WTC11 (cell line): ENCODE results near the gene TMEM221. TPM values are rescaled to one million over a fixed set of nuclear protein-coding genes. Genes with fewer than 3 reads are reported as not detected.

Experiments
- ATAC-seq: fragments of 200-7000 bp; cut with Tn5 transposase; 2 replicates; pipeline ENCODE4 v1.10.0; 2021; ENCODE audit warnings: mild to moderate bottlenecking, moderate library complexity
- CTCF ChIA-PET: fragments of 300-600 bp; sonication (Branson Sonifier 250); formaldehyde crosslinking; loops from one replicate; lab custom pipeline; 2021; ENCODE audit warnings: antibody characterized with exemption; lab: Charles Lee
- POLR2A ChIA-PET: fragments of 350-600 bp; sonication (Branson Sonifier 250); formaldehyde crosslinking; loops from one replicate; lab custom pipeline; 2021; ENCODE audit warnings: antibody characterized with exemption; lab: Charles Lee
- DNase-seq: peaks from one replicate; pipeline ENCODE4 v3.0.0; 2021; ENCODE audit warnings: low spot score
- H3K27ac Mint-ChIP-seq: 2 replicates; pipeline ENCODE4 v1.8.0; 2021; ENCODE audit warnings: mixed read lengths
- H3K27me3 Mint-ChIP-seq: 2 replicates; pipeline ENCODE4 v1.8.0; 2021; ENCODE audit warnings: low read depth, mild to moderate bottlenecking, moderate library complexity, mixed read lengths
- H3K36me3 Mint-ChIP-seq: 2 replicates; pipeline ENCODE4 v1.8.0; 2021; ENCODE audit warnings: mixed read lengths
- H3K4me1 Mint-ChIP-seq: 2 replicates; pipeline ENCODE4 v1.8.0; 2022; ENCODE audit warnings: mixed read lengths
- H3K4me3 Mint-ChIP-seq: 2 replicates; pipeline ENCODE4 v1.8.0; 2021; ENCODE audit warnings: mild to moderate bottlenecking, moderate library complexity, mixed read lengths
- H3K9me3 Mint-ChIP-seq: 2 replicates; pipeline ENCODE4 v1.8.0; 2021; ENCODE audit warnings: mixed read lengths
- ATF1 ChIP-seq: sonication (generic); formaldehyde crosslinking; IDR thresholded peaks from 2 replicates; pipeline ENCODE4 v1.8.1; 2023; ENCODE audit warnings: mild to moderate bottlenecking, moderate library complexity, missing genetic modification reagents
- CREB1 ChIP-seq: sonication (generic); formaldehyde crosslinking; IDR thresholded peaks from 2 replicates; pipeline ENCODE4 v1.8.0; 2023; ENCODE audit warnings: mild to moderate bottlenecking, missing genetic modification reagents
- CTCF ChIP-seq: fragments of 200-600 bp; IDR thresholded peaks from 2 replicates; pipeline ENCODE4 v1.8.0; 2022; ENCODE audit warnings: antibody characterized with exemption
- ERG ChIP-seq: fragments of 250-450 bp; sonication (Bioruptor Pico); IDR thresholded peaks from 2 replicates; pipeline ENCODE4 v1.8.0; 2021; ENCODE audit warnings: mild to moderate bottlenecking
- IRF2 ChIP-seq: sonication (generic); formaldehyde crosslinking; IDR thresholded peaks from 2 replicates; pipeline ENCODE4 v1.8.0; 2022; ENCODE audit warnings: low read depth, missing genetic modification reagents, borderline replicate concordance
- NFYB ChIP-seq: sonication (generic); formaldehyde crosslinking; conservative IDR thresholded peaks from 2 replicates; pipeline ENCODE4 v1.8.0; 2022; ENCODE audit warnings: low read depth, missing genetic modification reagents
- NR3C1 ChIP-seq: sonication (generic); formaldehyde crosslinking; conservative IDR thresholded peaks from 2 replicates; pipeline ENCODE4 v1.8.1; 2023; ENCODE audit warnings: low read depth, mild to moderate bottlenecking, missing genetic modification reagents
- PRDM15 ChIP-seq: sonication (generic); formaldehyde crosslinking; IDR thresholded peaks from 2 replicates; pipeline ENCODE4 v1.8.0; 2022; ENCODE audit warnings: missing genetic modification reagents
- SMAD4 ChIP-seq: sonication (generic); formaldehyde crosslinking; IDR thresholded peaks from 2 replicates; pipeline ENCODE4 v1.8.0; 2022; ENCODE audit warnings: mild to moderate bottlenecking, missing genetic modification reagents
- ZBTB43 ChIP-seq: sonication (generic); formaldehyde crosslinking; IDR thresholded peaks from 2 replicates; pipeline ENCODE4 v1.8.1; 2023; ENCODE audit warnings: mild to moderate bottlenecking, missing genetic modification reagents
- ZNF396 ChIP-seq: fragments of 250-450 bp; sonication (Bioruptor Pico); IDR thresholded peaks from 2 replicates; pipeline ENCODE4 v1.8.0; 2021; ENCODE audit warnings: mild to moderate bottlenecking, moderate library complexity, borderline replicate concordance
- ZNF423 ChIP-seq: fragments of 250-450 bp; sonication (Bioruptor Pico); IDR thresholded peaks from 2 replicates; pipeline ENCODE4 v2.1.2; 2022; ENCODE audit warnings: mild to moderate bottlenecking, moderate library complexity
- total RNA-seq: library from RNA; stranded (reverse); gene quantifications from 3 replicates; pipeline ENCODE4 v1.2.3, GENCODE V29; 2021
- TF ChIP-seq, protein P1 (sequence below): sonication (generic); formaldehyde crosslinking; IDR thresholded peaks from 2 replicates; pipeline ENCODE4 v1.8.0; 2022; ENCODE audit warnings: mild to moderate bottlenecking, missing genetic modification reagents
- TF ChIP-seq, protein P2 (sequence below): sonication (generic); formaldehyde crosslinking; IDR thresholded peaks from 2 replicates; pipeline ENCODE4 v1.8.1; 2022; ENCODE audit warnings: low read depth, missing genetic modification reagents, borderline replicate concordance
- TF ChIP-seq, protein P3 (sequence below): sonication (generic); formaldehyde crosslinking; IDR thresholded peaks from 2 replicates; pipeline ENCODE4 v1.8.1; 2023; ENCODE audit warnings: mild to moderate bottlenecking, missing genetic modification reagents, moderate library complexity
- TF ChIP-seq, protein P4 (sequence below): fragments of 250-450 bp; sonication (Bioruptor Pico); IDR thresholded peaks from 2 replicates; pipeline ENCODE4 v2.1.2; 2022; ENCODE audit warnings: mild to moderate bottlenecking, moderate library complexity

The TMEM221 gene
- total RNA-seq, 1 experiment from 2014 or later = 1.2 TPM

DNA sequence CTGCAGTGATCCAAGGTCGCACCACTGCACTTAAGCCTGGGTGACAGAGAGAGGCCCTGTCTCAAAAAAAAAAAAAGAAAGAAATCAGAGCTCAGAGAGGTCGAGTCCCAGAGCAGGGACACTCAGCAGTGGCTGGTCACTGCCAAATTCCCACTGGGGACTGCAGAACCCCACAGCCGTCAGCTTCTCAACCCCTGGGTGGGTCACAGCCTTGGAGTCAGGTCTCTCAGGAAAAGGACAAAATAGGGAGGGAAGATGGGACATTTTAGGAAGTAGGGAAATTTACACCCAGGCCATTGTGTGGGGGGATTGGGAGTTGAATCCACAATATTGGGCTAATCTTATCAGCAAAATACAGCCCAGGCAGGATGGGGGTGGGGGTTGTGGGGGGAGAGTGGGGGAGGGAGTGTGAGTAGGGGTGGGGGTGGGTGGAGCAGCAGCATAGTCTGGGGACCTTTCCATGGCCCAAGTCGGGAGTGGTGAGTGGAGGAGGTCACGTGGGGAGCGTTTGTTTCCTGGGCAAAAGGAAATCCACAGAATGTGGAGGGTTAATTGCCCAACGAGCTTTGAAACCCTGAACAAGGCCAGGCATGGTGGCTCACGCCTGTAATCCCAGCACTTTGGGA is 49.5 kb downstream of the TMEM221 start (continued):
- TF ChIP-seq, protein P1, sequence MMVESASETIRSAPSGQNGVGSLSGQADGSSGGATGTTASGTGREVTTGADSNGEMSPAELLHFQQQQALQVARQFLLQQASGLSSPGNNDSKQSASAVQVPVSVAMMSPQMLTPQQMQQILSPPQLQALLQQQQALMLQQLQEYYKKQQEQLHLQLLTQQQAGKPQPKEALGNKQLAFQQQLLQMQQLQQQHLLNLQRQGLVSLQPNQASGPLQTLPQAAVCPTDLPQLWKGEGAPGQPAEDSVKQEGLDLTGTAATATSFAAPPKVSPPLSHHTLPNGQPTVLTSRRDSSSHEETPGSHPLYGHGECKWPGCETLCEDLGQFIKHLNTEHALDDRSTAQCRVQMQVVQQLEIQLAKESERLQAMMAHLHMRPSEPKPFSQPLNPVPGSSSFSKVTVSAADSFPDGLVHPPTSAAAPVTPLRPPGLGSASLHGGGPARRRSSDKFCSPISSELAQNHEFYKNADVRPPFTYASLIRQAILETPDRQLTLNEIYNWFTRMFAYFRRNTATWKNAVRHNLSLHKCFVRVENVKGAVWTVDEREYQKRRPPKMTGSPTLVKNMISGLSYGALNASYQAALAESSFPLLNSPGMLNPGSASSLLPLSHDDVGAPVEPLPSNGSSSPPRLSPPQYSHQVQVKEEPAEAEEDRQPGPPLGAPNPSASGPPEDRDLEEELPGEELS = no peak
- TF ChIP-seq PRDM15 (CRISPR knock-in tag) (no peak), IRF2 (CRISPR knock-in tag) (no peak), ZNF396 (CRISPR knock-in tag) (no peak), ZBTB43 (no peak), NFYB (CRISPR knock-in tag) (no peak), ZNF423 (CRISPR knock-in tag) (no peak)
- TF ChIP-seq, protein P2, sequence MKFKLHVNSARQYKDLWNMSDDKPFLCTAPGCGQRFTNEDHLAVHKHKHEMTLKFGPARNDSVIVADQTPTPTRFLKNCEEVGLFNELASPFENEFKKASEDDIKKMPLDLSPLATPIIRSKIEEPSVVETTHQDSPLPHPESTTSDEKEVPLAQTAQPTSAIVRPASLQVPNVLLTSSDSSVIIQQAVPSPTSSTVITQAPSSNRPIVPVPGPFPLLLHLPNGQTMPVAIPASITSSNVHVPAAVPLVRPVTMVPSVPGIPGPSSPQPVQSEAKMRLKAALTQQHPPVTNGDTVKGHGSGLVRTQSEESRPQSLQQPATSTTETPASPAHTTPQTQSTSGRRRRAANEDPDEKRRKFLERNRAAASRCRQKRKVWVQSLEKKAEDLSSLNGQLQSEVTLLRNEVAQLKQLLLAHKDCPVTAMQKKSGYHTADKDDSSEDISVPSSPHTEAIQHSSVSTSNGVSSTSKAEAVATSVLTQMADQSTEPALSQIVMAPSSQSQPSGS (CRISPR knock-in tag) = no peak
- TF ChIP-seq, protein P3, sequence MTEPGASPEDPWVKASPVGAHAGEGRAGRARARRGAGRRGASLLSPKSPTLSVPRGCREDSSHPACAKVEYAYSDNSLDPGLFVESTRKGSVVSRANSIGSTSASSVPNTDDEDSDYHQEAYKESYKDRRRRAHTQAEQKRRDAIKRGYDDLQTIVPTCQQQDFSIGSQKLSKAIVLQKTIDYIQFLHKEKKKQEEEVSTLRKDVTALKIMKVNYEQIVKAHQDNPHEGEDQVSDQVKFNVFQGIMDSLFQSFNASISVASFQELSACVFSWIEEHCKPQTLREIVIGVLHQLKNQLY = no peak

- H3K36me3 Mint-ChIP-seq = no peaks in the 10 kb centered on the region
- CTCF ChIA-PET = interaction anchor here (1.0 to 2.1 kb wide), 7 partner anchors 9 to 101 kb away, joined by 3 to 8 read pairs (median 4); partner anchors contain the start of genes BST2 and MVB12A
- POLR2A ChIA-PET = interaction anchor here (1.3 kb wide), 2 partner anchors 9 to 25 kb away, joined by 3 to 8 read pairs; partner anchors contain the start of gene MVB12A
- DNase-seq = peak; percentile 75
- H3K4me3 Mint-ChIP-seq = peak overlapping the region; percentile 41
- H3K9me3 Mint-ChIP-seq = no peaks in the 10 kb centered on the region
- ATAC-seq = peak; percentile 41
- H3K4me1 Mint-ChIP-seq = peaks cover 13% of the 10 kb centered on the region
- H3K27me3 Mint-ChIP-seq = peaks cover 6% of the 10 kb centered on the region
- H3K27ac Mint-ChIP-seq = peak overlapping the region; percentile 74
- TF ChIP-seq ERG (CRISPR knock-in tag) (peak; percentile 30; the same call in 1 of the 2 replicates), NR3C1 (CRISPR knock-in tag) (no peak), SMAD4 (CRISPR knock-in tag) (no peak), CREB1 (CRISPR knock-in tag) (no peak), CTCF (peak; percentile 67), ATF1 (CRISPR knock-in tag) (no peak)
- TF ChIP-seq, protein P4, sequence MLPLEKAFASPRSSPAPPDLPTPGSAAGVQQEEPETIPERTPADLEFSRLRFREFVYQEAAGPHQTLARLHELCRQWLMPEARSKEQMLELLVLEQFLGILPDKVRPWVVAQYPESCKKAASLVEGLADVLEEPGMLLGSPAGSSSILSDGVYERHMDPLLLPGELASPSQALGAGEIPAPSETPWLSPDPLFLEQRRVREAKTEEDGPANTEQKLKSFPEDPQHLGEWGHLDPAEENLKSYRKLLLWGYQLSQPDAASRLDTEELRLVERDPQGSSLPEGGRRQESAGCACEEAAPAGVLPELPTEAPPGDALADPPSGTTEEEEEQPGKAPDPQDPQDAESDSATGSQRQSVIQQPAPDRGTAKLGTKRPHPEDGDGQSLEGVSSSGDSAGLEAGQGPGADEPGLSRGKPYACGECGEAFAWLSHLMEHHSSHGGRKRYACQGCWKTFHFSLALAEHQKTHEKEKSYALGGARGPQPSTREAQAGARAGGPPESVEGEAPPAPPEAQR = 0 out of 2 replicates have a peak, but pooled peaks have one; percentile 64
Measured at GRCh38 chr19:17394891-17395415, 53.5 kb downstream of the TMEM221 start.
